RPMI7951 (cell line): ENCODE measurements around the gene MORN2. TPM values are rescaled to one million over a fixed set of nuclear protein-coding genes. Genes with fewer than 3 reads are reported as not detected.

ENCODE experiments used
- DNase-seq: peaks from one replicate; pipeline ENCODE4 v3.0.0-alpha.2; 2012; ENCODE audit warnings: low read depth
- total RNA-seq: library from RNA; depleted of rRNA; stranded (reverse); fragments of >200 nt; shearing (Covaris generic); gene quantifications from 2 replicates; pipeline ENCODE4 v1.2.3, GENCODE V29; 2014; rRNA removed

Gene MORN2
- 70.1 and 72.8 TPM in 2 replicates for total RNA-seq

DNA sequence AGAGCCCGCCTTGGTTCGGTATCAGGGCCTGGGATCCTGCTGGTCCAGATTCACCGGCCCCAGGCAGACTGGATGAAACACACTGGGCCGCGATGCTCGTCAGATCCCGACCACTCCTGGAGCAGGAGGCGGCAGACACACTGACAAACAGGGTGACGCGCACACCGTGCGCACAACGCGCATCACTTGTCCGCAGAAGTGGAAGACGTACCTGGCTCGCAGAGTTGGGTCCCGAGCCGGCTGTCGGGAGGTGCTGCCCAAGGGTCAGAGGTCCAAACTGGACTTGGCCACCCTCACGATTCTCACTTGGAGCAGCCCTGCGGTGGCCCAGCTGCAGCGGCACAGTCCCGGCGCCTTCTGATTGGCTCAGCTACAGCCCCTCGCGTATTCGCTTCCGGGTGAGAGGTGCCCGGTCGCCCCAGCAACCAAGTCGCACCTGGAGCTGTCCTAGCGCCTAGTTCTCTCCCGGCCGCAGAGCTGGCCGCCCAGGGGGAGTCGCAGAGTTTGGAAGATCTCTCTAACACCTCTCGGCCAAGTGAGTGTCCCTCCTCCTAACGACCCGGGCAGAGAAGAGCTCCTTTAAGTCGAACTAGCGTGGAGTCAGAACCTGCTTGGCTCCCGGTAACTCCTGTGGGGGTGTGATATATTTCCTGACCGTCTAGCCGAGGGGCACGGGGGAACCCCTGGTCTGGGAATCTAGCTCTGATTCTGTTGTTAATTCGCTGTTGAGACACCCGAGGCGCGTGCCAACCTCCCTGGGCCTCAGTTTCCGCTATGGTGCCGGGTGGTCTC is at the start of gene MORN2, which contains the start of gene DHX57:
Gene MORN2 (plus strand): TSS at position 401 of the 792 bp plus-strand sequence.
Gene DHX57 (minus strand): TSS at position 359 of the 792 bp plus-strand sequence. CDS start 7,529 bp downstream, outside the sequence.
- DNase-seq, result peak; percentile 83

DNA sequence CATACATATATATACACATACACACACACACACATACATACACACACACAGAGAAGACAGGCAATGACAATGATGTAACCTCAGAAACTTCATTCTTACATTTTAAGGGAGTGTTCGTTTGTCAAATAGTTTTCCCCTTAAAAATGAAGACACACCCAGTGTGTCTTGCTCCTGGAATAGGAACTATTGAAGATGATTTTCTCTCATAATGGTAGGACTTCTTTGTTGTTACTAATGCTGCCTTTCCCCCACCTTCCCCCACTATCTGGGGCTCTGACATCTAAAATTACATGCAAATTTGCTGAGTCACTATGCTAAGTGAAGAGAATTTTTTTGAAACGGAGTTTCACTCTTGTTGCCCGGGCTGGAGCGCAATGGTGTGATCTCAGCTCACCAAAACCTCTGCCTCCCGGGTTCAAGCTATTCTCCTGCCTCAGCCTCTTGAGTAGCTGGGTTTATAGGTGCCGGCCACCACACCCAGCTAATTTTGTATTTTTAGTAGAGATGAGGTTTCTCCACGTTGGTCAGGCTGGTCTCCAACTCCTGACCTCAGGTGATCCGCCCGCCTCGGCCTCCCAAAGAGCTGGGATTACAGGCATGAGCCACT is 48.1 kb upstream of the MORN2 start:
- peak; percentile 73 for DNase-seq

DNA sequence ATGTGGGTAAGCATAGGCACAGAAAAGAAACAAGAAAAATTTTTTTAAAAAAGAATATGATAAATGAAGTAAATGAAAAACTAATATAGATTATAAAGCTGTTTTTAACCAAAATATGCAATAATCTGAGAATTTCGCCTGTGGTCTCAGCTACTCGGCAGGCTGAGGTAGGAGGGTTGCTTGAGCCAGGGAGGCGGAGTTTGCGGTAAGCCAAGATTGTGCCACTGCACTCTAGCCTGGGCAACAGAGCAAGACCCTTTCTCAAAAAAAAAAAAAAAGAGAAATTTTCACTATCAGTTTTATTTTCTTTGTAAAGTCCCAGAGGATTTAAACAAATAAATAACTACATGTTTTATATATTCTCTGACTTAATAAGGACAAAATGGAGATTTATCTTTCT is 47.3 kb upstream of the MORN2 start:
- DNase-seq, result no peak

DNA sequence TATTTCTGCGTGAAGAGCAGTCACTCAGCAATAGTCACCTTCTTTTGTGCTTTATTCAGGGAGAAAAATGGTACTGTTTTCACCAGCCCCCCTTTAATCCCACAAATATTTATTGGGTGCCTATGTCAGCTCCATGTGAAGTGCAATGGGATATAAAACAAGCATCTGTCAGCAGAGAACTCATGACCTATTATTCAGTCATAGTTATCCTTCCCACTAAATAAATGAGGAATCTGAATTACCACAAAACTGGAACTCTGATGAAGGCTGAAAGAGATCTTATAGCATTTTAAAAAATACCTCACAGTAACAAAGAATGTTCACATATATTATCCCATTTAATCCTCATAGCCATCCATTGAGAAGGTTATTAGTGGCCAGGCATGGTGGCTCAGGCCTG is 45.8 kb upstream of the MORN2 start:
- no peak for DNase-seq

DNA sequence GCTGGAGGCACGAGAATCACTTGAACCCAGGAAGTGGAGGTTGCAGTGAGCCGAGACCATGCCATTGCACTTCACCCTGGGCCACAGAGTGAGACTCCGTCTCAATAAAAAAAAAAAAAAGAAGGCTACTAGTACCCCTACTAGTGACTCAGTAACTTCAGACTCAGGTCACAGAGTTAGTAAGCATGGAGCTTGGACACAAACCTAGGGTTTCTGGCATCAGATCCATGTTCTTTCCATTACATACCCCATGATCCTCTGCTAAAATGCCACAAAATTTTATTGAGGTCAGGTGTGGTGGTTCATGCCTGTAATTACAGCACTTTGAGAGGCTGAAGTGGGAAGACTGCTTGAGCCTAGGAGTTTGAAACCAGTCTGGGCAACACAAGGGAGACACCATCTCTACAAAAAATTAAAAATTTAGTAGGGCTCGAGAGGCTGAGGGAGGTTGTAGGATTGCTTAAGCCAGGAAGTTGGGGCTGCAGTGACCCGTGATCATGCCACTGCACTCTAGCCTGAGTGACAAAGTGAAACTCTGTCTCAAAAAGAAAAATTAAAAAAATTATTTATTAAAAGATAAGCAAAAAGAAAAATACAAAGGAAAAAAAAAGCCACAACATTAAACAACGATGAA is 45.1 kb upstream of the MORN2 start:
- no peak for DNase-seq

DNA sequence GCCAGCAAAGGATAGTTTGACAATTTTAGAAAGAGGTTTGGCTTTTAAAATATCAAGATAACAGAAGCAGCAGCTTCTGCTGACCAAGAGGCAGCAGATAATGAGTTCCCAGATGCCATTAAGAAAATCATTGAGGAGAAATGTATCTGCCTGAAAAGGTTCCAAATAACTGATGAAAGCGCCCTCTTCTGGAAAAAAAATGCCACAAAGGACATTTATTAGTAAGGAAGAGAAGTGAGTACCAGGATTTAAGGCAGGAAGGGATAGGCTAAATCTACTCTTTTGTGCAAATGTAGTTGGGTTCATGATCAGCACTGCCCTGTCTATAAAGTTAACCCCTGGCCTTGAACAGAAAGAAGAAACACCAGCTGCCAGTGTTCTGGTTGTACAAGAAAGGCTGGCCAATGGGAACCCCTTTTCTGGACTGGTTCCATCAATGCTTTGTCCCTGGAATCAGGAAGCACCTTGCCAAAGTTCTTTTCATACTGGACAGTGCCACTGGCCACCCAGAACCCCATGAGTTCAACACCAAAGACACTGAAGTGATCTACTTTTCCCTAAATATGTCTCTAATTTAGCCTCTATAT is 40.7 kb upstream of the MORN2 start:
- peak; percentile 19 for DNase-seq

DNA sequence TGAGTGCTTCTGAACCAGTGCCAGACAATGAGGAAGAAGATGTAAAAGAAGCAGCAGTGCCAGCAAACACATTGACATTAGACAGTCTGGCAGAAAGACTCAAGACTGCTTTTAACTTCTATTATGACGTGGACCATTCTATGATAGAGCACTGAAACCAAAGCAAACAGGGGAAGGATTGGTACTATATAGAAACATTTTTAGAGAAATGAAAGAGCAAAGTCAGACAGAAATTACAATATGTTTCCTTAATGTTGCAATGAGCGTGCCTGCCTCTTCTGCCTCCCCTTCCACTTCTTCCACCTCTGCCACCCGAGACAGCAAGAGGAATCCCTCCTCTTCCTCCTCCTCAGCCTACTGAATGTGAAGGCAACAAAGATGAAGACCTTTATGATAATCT is 39.8 kb upstream of the MORN2 start:
- DNase-seq, result no peak

DNA sequence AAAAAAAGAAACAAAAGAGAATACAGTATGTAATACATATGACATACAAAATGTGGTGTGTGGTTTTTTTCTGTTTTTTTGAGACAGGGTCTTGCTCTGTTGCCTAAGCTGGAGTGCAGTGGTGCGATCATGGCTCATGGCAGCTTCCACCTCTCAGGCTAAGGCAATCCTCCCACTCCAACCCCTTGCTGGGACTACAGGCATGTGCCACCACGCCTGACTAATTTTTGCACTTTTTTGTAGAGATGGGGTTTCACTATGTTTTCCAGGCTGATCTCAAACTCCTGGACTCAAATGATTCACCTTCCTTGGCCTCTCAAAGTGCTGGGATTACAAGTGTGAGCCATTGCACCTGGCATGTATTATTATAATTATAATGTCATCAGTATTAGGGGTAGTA is 39.0 kb upstream of the MORN2 start:
- no peak for DNase-seq

DNA sequence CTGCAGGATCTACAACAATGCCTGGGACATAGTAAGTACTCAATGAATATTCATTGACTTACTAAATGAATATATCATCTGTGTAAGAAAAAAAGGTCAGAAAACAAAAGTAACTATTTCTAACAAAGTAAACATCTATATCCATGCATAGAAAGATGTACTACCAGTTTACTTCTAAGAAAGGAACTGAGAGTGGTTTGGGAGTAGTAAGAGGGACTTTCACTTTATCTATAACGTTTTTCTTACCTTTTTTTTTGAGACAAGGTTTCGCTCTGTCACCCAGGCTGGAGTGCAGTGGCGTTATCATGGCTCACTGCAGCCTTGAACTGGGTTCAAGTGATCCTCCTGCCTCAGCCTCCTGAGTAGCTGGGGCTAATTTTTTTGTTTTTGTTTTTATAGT is 25.7 kb upstream of the MORN2 start:
- no peak for DNase-seq

DNA sequence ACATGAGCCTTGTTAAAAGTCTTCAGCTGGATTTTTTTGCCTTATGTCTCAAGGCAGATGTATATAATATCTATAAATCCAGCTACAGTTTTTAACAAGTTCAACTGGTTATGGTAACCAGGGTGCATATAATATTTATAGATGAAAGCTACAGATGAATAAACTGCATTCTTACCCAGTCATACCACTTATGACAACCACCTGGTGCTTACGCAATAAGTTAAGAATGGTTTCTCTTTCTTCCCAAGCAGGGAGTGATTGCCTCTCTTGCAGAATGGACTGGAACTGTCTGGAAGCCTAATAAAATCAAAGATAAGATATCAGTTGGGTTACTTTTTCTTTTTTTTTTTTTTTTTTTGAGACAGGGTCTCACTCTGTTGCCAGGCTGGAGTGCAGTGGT is 19.6 kb upstream of the MORN2 start:
- peak; percentile 7 for DNase-seq

DNA sequence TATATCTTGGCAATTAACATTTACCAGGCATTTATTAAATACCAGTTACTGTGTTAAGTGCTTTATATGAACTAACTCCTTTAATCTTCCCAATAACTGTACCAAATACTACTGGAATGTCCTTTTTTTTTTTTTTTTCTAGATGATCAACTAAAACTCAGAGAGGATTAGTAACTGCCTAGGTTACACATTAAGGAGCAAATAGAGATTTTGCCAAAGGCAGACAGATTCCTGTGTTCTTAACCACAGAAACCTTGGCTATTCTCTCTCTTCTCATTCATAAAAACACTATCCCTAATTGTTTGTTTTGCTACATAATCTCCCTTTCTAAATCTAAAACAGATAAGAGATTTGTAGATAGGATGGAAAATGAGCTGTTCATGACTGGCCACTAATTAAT is 13.3 kb upstream of the MORN2 start:
- DNase-seq, result no peak

DNA sequence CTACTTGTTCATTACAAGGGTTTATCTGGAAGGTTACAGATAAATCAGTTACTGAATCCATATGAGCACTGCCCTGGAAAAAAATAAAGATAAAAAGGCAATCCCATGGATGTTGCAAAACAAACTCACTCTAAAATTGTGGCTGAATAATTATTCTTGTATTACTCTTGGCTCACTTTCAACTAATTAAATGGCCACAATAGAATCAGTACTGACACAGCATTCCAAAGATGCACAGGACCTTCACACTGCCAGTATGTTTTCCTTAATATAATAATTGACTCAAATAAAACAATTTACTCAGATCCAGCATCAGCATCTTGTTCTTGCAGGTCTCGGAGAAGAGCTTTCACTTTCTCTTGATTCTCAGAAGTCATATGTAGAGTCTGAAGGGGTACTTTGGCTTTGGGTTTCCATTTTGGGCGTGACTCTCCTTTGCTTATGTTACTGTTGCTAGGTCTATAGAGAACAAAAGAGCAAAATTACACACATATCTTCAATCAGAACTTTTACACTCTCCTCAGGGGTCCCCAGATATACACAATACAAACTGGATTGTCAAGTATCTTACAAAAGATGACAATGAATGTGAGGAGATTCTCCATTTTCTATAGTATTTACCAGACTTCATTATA is 12.6 kb upstream of the MORN2 start:
- no peak for DNase-seq

DNA sequence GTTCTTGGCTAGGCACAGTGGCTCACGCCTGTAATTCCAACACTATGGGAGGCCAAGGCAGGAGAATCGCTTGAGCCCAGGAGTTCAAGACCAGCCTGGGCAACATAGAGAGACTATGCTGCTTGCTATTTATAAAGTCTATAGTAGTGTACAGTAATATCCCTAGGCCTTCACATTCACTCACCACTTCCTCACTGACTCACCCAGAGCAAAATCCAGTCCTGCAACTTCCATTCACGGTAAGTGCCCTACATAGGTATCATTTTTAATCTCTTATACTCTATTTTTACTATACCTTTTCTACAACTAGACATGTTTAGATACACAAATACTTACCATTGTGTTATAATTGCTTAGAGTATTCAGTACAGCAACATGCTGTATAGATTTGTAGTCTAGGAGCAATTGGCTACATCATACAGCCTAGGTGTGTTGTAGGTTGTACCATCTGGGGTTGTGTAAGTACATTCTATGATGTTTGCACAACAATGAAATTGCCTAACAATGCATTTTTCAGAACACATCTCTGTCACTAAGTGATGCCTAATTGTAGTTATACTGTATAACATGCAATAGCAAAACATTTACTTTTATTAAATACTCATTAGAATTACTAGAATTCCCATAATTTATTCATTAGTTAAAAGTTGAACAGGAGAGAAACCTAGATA is 8.9 kb upstream of the MORN2 start:
- DNase-seq, result no peak

DNA sequence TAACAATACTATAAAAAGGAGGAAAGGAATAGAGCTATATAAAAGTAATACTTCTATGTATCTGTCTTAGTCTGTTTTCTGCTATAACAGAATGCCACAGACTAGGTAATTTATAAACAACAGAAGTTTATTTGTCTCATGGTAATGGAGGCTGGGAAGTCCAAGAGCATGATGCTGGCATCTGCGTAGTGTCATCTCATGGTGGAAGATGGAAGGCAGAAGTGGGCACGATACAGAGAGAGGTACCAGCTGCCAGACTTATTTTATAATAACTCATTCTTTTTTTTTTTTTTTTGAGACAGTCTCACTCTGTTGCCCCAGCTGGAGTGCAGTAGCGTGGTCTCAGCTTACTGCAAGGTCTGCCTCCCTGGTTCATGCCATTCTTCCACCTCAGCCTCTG is 4.3 kb upstream of the MORN2 start:
- no peak for DNase-seq

DNA sequence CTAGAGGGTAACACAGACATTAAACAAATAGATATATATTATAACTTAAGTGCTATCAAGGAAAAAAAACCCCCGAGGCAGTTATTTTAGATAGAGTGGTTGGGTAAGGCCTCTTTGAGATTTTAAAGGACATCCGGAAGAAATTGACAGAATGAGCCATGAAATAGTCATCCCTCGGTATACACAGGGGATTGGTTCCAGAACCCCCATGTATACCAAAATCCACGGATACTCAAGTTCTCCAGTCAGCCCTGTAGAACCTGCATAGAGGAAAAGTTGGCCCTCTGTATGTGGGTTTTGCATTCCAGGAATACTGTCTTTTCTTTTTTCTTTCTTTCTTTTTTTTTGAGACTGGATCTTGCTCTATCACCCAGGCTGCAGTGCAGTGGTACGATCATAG is 2.0 kb upstream of the MORN2 start:
- no peak for DNase-seq

DNA sequence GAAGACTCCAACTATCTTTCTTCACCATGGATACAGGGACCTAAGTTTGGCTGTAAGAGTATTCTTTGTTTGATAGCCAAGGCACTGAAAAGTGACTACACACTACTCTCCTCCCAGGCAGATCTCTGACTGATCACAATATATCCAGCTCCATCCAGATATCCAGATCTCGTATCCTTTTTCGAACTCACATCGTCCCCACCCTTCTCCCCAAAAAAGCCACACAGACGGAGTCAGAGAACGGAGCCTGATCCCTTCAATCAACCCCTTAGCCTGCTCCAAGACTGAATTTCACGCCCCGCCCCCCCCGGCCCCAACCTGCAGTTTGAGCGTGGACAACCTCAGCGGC is 575 bp upstream of the MORN2 start:
- DNase-seq, result peak; percentile 8

DNA sequence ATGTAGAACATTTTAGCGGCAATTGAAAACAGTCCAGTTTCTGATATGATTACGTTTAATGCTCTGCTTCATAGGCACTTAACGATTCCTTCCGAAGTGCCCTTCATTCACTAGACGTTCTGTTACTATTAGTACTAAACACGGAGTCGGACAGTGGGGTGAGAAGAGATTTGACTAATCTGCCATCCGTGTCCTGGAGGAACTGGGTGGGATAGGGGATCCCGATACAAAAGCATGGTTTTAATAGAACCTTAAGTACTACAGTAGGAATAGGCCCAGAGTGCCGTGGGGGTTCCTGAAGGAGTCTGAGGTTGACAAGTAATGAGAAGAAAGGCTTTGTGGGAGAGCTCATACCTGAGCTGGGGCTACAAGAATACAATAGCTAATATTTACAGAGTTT is 631 bp downstream of the MORN2 start:
- no peak for DNase-seq

DNA sequence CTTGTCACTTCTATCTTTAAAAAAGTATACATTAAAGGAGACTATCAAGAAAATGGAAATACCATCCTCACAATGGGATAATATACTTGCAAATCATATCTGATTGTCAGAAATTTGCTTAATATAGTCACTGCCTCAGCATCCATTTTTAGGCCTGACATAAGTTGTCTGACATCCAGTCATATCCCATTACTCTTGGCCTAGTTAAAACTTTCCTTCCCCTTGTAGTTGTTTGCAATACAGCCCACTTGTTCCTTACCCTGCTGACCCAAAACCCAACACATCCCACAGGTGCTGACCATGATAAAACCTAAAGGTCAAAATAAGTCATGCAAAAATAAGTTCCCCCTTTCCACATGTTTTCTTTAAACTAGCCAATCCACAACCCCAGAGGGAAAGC is 10.3 kb downstream of the MORN2 start:
- no peak for DNase-seq

DNA sequence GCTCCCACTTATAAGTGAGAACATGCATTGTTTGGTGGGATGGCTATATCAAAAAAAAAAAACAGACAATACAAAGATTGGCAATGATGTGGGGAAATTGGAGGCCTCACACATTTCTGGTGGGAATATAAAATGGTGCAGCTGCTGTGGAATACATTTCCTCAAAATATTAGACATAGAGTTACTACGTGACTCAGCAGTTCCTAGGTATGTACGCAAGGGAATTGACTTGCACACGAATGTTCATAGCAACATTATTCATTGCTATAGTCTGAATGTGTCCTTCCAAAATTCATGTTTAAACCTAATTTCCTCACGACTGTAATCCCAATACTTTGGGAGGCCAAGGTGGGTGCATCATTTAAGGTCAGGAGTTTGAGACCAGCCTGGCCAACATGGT is 11.6 kb downstream of the MORN2 start:
- no peak for DNase-seq

DNA sequence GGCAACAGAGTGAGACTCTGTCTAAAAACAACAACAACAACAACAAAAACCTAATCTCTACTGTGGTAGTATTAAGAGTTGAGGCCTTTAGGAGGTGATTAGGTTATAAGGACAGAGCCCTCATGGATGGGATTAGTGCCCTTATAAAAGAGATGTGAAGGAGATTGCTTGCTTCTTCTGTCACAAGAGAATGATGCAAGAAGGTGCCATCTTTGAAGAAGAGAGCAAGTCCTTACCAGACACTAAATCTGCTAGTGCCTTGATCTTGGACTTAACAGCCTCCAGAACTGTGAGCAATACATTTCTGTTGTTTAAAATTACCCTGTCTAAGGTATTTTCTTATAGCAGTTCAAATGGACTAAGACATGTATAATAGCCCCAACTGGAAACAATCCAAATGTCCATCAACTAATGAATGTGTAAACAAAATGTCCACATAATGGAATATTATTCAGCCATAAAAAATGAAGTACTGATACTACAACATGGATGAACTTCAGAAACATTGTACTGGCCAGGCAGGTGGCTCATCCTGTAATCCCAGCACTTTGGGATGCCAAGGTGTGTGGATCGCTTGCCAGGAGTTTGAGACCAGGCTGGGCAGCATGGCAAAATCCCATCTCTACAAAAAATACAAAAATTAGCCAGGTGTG is 12.3 kb downstream of the MORN2 start:
- no peak for DNase-seq

DNA sequence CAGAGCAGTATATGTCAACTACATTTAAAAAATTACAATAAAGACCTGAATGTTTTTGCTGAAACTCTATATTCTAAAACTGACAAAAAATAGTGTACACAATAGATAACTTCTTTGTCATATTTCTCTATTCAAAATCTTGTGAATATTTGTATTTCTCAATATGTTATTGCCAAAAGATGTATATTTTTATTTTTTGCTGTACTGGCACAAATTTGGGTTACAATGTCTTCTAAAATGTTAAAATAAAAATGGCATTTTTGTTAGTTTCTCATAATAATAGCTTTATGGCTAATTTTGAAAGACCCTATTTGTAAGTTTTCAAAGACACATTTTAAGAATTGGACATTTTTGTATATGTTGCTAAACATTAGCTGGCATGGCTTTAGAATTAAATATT is 13.3 kb downstream of the MORN2 start:
- no peak for DNase-seq
